Measurements from ENCODE around the gene PKP2.
"Not testable (repeated sequence)": the region's sequence is repeated elsewhere in the genome, so short reads cannot be mapped to it uniquely, and the experiment has no call there.

The PKP2 gene

GRCh38 chr12:32895688-32896431 is 717 bp downstream of the PKP2 start:
- DNase-seq, result no peak

- DNase-seq, result no peak
Observed at GRCh38 chr12:32894566-32894965, 2.0 kb downstream of the PKP2 start.

DNA sequence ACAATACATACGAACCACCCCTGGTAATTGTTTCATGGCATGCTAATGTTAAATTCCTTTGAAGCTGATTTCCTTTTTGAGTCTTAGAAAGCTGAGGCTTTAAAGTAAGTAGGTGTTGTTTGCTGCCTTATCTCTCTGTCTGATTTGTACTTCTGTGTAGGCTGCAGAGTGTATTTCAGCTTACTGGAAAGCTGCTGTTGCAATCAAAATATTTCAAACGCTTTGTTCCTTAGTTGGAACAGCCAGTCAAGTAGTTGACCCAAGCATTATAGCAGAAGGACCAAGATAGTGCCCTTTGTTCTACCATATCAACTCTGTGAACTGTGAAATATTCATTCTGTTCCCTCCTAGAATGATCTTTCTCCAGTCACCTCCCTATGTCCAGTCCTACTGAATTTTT is 3.1 kb downstream of the PKP2 start:
- DNase-seq, result no peak

DNA sequence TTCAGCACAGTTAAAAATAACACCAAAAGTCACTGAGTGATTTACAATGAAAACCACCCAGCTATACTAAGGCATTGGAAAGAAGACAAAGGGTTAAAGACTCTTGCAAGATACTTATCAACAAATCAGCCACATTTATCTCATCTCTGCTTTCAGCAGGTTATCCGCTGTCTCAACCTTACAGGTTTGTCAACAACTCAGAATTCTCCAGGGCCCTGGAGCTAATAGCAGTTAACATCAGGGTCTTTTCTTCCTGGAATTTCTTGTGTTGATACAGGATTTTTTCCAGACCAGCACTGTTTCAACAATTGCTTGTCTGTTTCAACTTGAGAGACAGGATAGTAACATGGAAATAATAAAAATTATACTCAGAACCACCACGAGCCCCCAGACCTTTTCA is 3.5 kb downstream of the PKP2 start:
- DNase-seq, result no peak

GRCh38 chr12:32892369-32892768 is 4.2 kb downstream of the PKP2 start:
- DNase-seq, result not testable (repeated sequence)

- DNase-seq, result no peak
Observed at GRCh38 chr12:32891956-32892355, 4.6 kb downstream of the PKP2 start.

- no peak for DNase-seq
Observed at GRCh38 chr12:32891526-32891925, 5.1 kb downstream of the PKP2 start.

DNA sequence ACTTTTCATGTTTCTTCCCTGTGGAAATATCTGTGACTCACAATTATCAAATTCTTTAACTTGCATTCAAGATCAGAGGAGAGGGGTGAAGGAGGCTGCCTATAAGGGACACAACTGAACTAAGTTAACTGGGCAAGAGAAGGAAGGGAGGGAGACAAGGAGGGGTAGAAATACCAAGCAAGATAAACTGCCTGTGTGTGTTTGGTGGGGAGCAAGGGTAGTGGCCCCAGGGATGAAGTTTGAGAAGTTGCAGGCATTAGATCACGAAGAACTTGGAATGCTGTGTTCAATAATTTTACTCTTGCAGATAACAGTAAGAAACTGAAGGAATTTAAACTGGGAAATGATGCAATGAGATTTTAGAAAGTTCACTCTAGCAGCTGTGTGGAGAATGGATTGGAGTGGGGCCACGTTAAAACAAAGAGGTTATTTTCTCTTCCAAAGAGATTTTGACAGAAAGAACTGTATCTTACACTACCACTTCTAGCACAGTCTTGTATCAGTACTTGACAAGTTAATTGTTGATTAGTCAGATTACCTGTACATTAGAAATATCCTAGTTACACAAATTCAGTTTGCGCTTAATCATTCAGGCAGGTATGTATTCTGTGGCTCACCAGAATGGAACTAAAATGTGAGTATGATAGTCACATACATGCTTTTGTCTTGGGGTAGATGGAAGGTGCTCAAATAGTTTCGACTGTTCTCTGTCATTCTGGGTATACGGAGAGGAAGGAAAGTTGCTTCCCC is 7.4 kb downstream of the PKP2 start:
- DNase-seq, result no peak

GRCh38 chr12:32887058-32887457 is 9.5 kb downstream of the PKP2 start:
- no peak for DNase-seq

GRCh38 chr12:32885831-32886230 is 10.7 kb downstream of the PKP2 start:
- DNase-seq, result no peak

DNA sequence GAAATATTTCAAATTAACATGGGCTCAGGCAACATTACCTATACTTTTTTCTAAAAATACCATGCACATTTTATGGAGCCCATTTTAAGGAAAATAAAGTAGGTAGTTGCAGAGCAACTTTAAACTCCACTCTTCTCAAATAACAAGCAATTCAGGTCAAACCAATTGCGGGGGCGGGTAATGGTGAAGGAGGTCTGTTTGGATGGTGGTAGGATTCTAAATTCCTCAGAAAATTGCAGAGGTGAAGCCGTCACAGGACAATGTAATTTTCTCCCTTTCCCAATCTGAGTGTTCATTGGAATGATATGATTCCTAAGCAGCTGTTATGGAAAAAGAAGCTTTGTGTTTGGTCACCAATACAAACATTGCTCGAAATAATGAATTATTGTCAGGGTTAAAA is 11.6 kb downstream of the PKP2 start:
- no peak for DNase-seq

GRCh38 chr12:32881702-32882101 is 14.9 kb downstream of the PKP2 start:
- no peak for DNase-seq

DNA sequence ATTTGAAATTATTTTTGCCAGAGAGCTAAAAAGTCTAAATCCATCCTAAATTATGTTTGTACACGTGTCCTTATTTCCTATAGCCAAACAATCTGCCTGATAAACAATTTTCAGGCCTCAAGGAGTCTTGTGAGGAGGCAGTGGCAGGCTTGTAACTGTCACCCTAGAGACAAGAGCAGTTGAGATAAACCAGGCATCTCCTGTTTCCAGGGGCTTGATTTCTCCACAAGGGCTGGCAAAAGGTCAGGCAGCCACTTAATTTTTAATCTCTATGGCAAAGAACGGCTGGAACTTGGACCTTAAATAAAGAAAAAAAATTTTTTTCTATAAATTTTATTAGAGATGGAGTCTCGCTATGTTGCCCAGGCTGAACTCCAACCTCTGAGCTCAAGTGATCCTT is 15.5 kb downstream of the PKP2 start:
- no peak for DNase-seq

DNA sequence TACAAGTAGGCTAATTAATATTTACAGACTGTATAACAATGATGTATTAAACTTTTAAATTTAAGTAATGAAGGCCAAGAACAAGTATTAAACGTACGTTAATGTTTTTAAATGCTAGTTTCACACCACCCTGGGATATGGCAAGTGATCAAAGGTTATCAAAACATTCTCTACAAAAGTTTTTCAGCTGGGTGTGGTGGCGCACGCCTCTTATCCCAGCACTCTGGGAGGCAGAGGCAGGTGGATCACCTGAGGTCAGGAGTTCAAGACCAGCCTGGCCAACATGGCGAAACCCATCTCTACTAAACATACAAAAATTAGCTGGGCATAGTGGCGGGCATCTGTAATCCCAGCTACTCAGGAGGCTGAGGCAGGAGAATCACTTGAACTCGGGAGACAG is 17.5 kb downstream of the PKP2 start:
- not testable (repeated sequence) for DNase-seq

- no peak for DNase-seq
Observed at GRCh38 chr12:32877601-32878459, 18.7 kb downstream of the PKP2 start.

DNA sequence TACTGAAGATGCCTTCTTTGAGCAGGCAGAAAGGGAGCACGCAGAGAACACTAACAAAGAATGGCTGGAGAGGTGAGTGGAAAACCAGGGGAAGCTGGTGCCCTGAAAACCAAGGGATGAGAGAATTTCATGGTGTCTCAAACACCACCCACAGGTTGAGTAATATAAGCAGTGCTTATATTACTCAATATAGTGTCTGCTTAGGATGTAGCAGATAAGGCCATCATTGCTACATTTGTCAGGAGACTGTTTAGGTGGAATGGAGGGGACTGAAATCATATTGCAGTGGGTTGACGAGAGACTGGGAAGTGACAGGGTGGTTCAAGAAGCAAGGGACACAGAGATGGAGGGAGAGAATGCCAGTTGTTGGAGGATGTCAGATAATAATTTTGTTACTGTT is 20.6 kb downstream of the PKP2 start:
- no peak for DNase-seq

DNA sequence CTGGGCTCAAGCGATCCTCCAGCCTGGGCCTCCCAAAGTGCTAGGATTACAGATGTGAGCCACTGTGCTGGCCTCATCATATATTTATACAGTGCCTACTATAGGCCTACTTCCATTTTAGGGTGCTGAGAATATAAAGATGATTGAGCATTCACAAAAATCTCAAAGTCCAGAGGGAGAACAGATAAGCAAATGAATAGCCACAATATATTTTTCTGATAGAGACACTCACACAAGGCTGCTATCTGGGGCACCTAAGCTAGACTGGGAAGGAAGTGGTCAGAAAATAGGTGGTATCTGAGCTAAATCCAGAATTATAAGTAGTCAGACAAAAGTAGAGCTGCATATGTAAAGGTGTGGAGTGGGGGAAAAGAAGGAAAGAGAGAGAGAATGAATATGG is 21.6 kb downstream of the PKP2 start:
- DNase-seq, result no peak

GRCh38 chr12:32874078-32874477 is 22.5 kb downstream of the PKP2 start:
- DNase-seq, result no peak

DNA sequence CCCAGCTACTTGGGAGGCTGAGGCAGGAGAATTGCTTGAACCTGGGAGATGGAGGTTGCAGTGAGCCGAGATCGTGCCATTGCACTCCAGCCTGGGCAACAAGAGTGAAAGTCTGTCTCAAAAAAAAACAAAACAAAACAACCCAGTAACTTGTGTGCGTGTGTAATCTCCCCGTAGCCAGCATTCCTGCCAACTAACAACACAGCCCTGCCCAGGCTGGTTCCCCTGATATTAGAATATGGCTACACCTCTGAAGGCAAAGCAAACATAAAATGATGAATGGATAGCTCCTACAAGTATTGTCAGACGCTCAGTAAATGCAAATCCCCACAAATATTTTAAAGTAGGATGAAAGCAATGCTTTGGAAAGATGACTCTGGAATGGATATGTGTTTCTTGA is 24.2 kb downstream of the PKP2 start:
- DNase-seq, result not testable (repeated sequence)

DNA sequence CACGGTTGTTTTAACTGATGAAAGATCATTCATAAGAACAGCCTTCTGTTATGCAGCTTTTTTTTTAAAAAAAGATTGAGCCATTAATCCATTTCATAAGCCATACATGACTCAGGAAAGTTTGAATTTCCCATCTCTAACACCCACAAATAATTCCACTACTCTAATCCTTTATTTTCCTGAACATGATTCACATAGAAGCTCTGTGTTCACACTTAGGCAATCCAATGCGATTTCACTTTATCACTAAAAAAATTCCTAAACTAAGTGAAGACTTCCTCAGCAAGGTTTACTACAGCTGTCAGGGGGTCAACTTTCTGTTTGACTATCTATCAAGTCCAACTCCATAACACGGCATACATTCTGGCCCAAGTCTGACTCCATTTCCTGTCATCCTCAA is 25.9 kb downstream of the PKP2 start:
- DNase-seq, result no peak

- no peak for DNase-seq
Observed at GRCh38 chr12:32868885-32869284, 27.7 kb downstream of the PKP2 start.

- DNase-seq, result no peak
Observed at GRCh38 chr12:32864731-32865130, 31.8 kb downstream of the PKP2 start.

GRCh38 chr12:32863128-32863527 is 33.4 kb downstream of the PKP2 start:
- no peak for DNase-seq

- DNase-seq, result not testable (repeated sequence)
Observed at GRCh38 chr12:32861658-32862057, 34.9 kb downstream of the PKP2 start.

All from stimulated activated naive CD4-positive, alpha-beta T cell treated with Interleukin-2 at 50 U/mL for 16 hours (primary cell).